ENCODE results near the gene IL12RB1. TPM values are rescaled to one million over a fixed set of nuclear protein-coding genes. Genes with fewer than 3 reads are reported as not detected.

The IL12RB1 gene
- total and polyA plus RNA-seq, 2 of the 13 experiments (the other 11 are each of a cell fraction or from before 2014, with no cell fraction given): 0.03 to 0.04 TPM

DNA sequence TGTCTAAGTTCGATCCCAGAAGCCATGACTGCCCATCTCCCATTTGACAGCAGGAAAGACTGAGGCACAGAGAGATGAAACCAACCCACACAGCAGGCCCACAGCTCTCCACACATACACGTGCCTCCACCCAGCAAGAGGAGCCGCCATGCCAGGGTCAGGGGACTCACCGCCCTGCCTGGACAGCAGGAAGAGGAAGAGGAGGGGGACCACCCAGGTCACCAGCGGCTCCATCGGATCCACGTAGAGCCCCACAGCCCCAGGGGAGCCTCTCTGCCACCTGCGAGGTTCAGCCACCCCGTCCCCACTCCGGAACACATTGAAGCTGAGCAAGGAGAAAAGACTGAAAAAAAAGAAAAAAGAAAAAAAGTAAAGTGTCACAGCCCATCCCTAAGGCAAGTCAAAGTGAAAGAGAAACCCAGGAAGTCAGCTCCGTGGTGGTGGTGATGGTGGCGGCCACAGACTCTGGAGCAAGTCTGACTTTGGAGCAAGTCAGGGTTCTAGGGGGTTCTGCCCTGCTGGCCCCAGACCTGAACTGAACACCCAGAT is at the start of gene IL12RB1 (continued):
- TF ChIP-seq THAP9 (CRISPR knock-in tag; IDR thresholded peaks at IDR 0.05; ENCODE audit: borderline replicate concordance) (0 out of 2 replicates have a peak, but pooled peaks have one; percentile 17), ZNF7 (CRISPR knock-in tag; IDR thresholded peaks at IDR 0.05) (no peak), CHD4 (IDR thresholded peaks at IDR 0.05; ENCODE audit: borderline replicate concordance, low read length) (0 out of 2 replicates have a peak, but pooled peaks have one; percentile 28)

DNA sequence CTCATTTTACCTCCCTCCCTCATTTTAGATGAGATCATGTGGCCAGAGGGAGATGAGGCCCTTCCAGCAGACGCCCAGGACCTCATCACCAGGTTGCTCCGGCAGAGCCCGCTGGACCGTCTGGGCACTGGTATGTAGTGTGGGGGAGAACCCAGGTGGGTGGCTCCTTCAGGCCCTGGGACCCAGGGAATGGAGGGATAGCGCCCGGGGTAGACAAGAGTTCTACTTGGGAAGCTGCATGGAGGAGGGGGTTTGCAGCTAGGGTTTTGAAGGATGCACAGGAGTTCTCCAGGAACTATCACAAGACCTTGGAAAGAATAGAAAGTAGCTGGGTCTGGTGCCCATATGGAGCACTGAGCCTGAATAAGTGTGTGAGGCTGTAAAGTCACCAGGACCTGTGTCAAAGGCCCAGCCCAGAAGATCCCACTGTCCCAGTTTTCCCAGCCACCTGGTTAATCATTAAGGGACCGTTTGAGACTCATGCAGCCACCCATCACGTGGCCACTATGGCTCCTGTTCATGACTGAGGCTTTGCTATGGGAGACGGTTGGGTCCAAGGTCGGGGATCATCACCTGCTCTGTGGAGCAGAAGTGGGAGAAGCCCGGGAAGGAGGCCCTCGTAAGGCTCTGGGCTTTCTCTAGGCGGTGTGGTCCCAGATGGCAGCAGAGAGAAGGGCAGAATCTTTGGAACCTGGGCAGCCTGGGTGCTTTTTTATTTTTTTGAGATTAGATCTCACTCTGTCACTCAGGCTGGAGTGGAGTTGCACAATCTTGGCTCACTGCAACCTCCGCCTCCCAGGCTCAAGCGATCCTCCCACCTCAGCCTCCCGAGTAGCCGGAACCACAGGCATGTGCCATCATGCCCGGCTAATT is 49.2 kb upstream of the IL12RB1 start:
- Histone ChIP-seq H3K36me3 (replicated peaks in 1 of 2; ENCODE audit: control insufficient read depth in 1 of 2, insufficient read depth in 2 of 2, low read length in 2 of 2) (peaks cover 8 to 32% of the 10 kb centered on the region in 2 experiments; a peak in 4 of 5 replicates), H4K20me1 (ENCODE audit: insufficient read depth, low read length) (no peaks in the 10 kb centered on the region), H3K4me3 (replicated peaks in 1 of 3; ENCODE audit: insufficient read depth in 1 of 3, low read depth in 2 of 3, low read length in 3 of 3) (peak overlapping the region in 2 of 3 experiments; percentile 19 to 41; a peak in 3 of 6 replicates), H3K79me2 (ENCODE audit: insufficient read depth, low read length) (peaks cover 4% of the 10 kb centered on the region), H3K9me3 (ENCODE audit: low read length) (no peaks in the 10 kb centered on the region), H2AFZ (ENCODE audit: low read length) (no peak overlapping the region), H3K4me2 (ENCODE audit: low read depth, low read length) (peak overlapping the region; percentile 64), H3K9ac (ENCODE audit: insufficient read depth, low read depth, low read length) (peak overlapping the region; percentile 71), H3K4me1 (ENCODE audit: insufficient read depth, low read length) (peaks cover 38% of the 10 kb centered on the region), H3K27me3 (ENCODE audit: control insufficient read depth in 1 of 2, insufficient read depth in 2 of 2, low read length in 2 of 2) (no peaks in the 10 kb centered on the region), H3K27ac (ENCODE audit: extremely low read length, insufficient read depth, low read length) (peak overlapping the region; percentile 92)
- CTCF ChIA-PET (ENCODE audit: low intra/inter-chr PET ratio, low total read pairs): no interaction called here
- peak; percentile 97 for ATAC-seq
- intact Hi-C loops (cut with micrococcal nuclease; ENCODE audit: unreplicated experiment) (loop anchor here (1.0 kb wide), 1 partner anchor 18 kb away; no protein-coding TSS in a partner anchor), in situ Hi-C loops (cut with HindIII; ENCODE audit: extremely low pct_ligation_motif_present, low pct_unique_long_range_greater_than_20kb) (no loop called here)
- POLR2A ChIA-PET: interaction anchor here (0.7 to 2.2 kb wide), 3 partner anchors 19 to 27 kb away, joined by 3 to 8 read pairs (median 3); no protein-coding TSS in a partner anchor
- 8% methylated on average over 17 of the region's 18 CpGs for WGBS (ENCODE audit: low lambda C conversion rate)
- FAIRE-seq: peak; percentile 97
- no TSS peak for BruUV-seq (replicated peaks)
- peak; percentile 98 for DNase-seq (ENCODE audit: low spot score)
- TF ChIP-seq ZSCAN21 (CRISPR knock-in tag; IDR thresholded peaks at IDR 0.05; ENCODE audit: borderline replicate concordance) (no peak), HMGXB3 (CRISPR knock-in tag; IDR thresholded peaks at IDR 0.05; ENCODE audit: borderline replicate concordance) (no peak), ETV5 (CRISPR knock-in tag; IDR thresholded peaks at IDR 0.05; ENCODE audit: borderline replicate concordance) (no peak), PTBP1 (IDR thresholded peaks at IDR 0.05; ENCODE audit: low read depth, low read length, poor library complexity, severe bottlenecking) (no peak), ARID2 (CRISPR knock-in tag; IDR thresholded peaks at IDR 0.05; ENCODE audit: borderline replicate concordance) (no peak), MIXL1 (CRISPR knock-in tag; IDR thresholded peaks at IDR 0.05) (peak; percentile 71)
- TF ChIP-seq, protein P1, sequence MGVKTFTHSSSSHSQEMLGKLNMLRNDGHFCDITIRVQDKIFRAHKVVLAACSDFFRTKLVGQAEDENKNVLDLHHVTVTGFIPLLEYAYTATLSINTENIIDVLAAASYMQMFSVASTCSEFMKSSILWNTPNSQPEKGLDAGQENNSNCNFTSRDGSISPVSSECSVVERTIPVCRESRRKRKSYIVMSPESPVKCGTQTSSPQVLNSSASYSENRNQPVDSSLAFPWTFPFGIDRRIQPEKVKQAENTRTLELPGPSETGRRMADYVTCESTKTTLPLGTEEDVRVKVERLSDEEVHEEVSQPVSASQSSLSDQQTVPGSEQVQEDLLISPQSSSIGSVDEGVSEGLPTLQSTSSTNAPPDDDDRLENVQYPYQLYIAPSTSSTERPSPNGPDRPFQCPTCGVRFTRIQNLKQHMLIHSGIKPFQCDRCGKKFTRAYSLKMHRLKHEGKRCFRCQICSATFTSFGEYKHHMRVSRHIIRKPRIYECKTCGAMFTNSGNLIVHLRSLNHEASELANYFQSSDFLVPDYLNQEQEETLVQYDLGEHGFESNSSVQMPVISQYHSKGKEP (CRISPR knock-in tag; IDR thresholded peaks at IDR 0.05): no peak
